ENCODE measurements around the gene PDE10A. TPM values are rescaled to one million over a fixed set of nuclear protein-coding genes. Genes with fewer than 3 reads are reported as not detected.

PDE10A gene
- total RNA-seq, 1 experiment from 2014 or later, result not detected

GRCh38 chr6:165580136-165580535 lies 82.9 kb downstream of the PDE10A start:
- Histone ChIP-seq H3K4me2 (ENCODE audit: low read depth, low read length, poor library complexity, severe bottlenecking) (no peak overlapping the region), H3K79me2 (ENCODE audit: low read length) (no peaks in the 10 kb centered on the region), H3K27me3 (ENCODE audit: low read length) (no peaks in the 10 kb centered on the region), H3K9ac (ENCODE audit: low read length) (no peak overlapping the region), H3K9me2 (replicated peaks; ENCODE audit: insufficient read depth, low read length) (no peaks in the 10 kb centered on the region), H3K9me3 (ENCODE audit: low read length) (no peaks in the 10 kb centered on the region), H3K36me3 (ENCODE audit: insufficient read depth, low read length) (no peaks in the 10 kb centered on the region), H2AFZ (ENCODE audit: low read length) (no peak overlapping the region), H3K27ac (ENCODE audit: low read length) (no peak overlapping the region), H3K4me1 (ENCODE audit: low read length) (no peaks in the 10 kb centered on the region), H4K20me1 (ENCODE audit: insufficient read depth, low read depth, low read length) (no peaks in the 10 kb centered on the region), H3K4me3 (ENCODE audit: low read length) (no peak overlapping the region)
- DNase-seq, result no peak

DNA sequence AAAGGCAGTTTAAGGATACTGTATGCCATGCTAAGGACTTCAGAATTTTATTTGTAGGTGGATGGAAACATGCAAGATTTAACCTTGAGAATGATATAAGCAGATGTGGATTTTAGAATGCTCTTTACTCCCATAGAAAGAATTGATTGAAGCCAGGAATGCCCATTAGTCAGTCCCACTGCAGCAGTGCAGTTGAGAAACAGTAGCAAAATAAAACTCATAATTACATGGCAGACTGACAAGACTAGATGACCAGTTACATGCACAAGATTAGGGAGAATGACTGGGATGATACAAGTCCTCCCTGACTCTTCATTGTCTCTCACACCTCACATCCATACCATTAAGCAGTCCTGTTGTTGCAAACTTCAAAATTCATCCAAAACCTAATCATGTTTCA lies 83.9 kb downstream of the PDE10A start:
- no peaks in the 10 kb centered on the region for H4K20me1 ChIP-seq (ENCODE audit: insufficient read depth, low read depth, low read length)
- no peak overlapping the region for H3K9ac ChIP-seq (ENCODE audit: low read length)
- no peak overlapping the region for H3K4me3 ChIP-seq (ENCODE audit: low read length)
- DNase-seq, result no peak
- H3K9me2 ChIP-seq (replicated peaks; ENCODE audit: insufficient read depth, low read length), result no peaks in the 10 kb centered on the region
- no peaks in the 10 kb centered on the region for H3K4me1 ChIP-seq (ENCODE audit: low read length)
- no peaks in the 10 kb centered on the region for H3K79me2 ChIP-seq (ENCODE audit: low read length)
- no peaks in the 10 kb centered on the region for H3K36me3 ChIP-seq (ENCODE audit: insufficient read depth, low read length)
- no peak overlapping the region for H2AFZ ChIP-seq (ENCODE audit: low read length)
- H3K27me3 ChIP-seq (ENCODE audit: low read length), result no peaks in the 10 kb centered on the region
- H3K9me3 ChIP-seq (ENCODE audit: low read length), result no peaks in the 10 kb centered on the region
- H3K27ac ChIP-seq (ENCODE audit: low read length), result no peak overlapping the region
- H3K4me2 ChIP-seq (ENCODE audit: low read depth, low read length, poor library complexity, severe bottlenecking), result no peak overlapping the region

DNA sequence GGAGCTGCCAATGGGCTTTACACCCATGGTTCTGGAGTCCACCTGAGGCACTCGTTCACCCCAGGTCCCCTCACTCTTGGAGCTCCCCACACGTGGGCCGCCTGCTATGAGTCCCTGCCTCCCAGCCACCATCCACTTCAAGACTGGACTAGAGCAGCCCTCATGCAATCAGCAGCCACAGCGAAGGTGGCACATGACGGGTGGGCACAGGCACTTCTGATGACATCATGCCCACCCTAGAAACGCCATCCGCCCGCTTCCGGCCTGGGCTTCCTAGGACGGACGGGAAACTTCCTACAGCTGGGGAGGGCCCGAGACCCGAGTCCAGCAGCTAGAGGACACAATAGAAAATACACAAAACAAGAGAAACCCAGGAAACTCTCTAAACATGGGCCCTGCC lies 85.5 kb downstream of the PDE10A start:
- Histone ChIP-seq H2AFZ (ENCODE audit: low read length) (no peak overlapping the region), H3K27me3 (ENCODE audit: low read length) (no peaks in the 10 kb centered on the region), H3K36me3 (ENCODE audit: insufficient read depth, low read length) (no peaks in the 10 kb centered on the region), H4K20me1 (ENCODE audit: insufficient read depth, low read depth, low read length) (no peaks in the 10 kb centered on the region), H3K9me3 (ENCODE audit: low read length) (no peaks in the 10 kb centered on the region), H3K4me2 (ENCODE audit: low read depth, low read length, poor library complexity, severe bottlenecking) (no peak overlapping the region), H3K4me3 (ENCODE audit: low read length) (no peak overlapping the region), H3K27ac (ENCODE audit: low read length) (no peak overlapping the region), H3K9ac (ENCODE audit: low read length) (no peak overlapping the region), H3K4me1 (ENCODE audit: low read length) (peaks cover 1% of the 10 kb centered on the region), H3K9me2 (replicated peaks; ENCODE audit: insufficient read depth, low read length) (no peaks in the 10 kb centered on the region), H3K79me2 (ENCODE audit: low read length) (no peaks in the 10 kb centered on the region)
- no peak for DNase-seq

GRCh38 chr6:165575158-165575549 lies 87.9 kb downstream of the PDE10A start:
- H3K4me2 ChIP-seq (ENCODE audit: low read depth, low read length, poor library complexity, severe bottlenecking), result no peak overlapping the region

DNA sequence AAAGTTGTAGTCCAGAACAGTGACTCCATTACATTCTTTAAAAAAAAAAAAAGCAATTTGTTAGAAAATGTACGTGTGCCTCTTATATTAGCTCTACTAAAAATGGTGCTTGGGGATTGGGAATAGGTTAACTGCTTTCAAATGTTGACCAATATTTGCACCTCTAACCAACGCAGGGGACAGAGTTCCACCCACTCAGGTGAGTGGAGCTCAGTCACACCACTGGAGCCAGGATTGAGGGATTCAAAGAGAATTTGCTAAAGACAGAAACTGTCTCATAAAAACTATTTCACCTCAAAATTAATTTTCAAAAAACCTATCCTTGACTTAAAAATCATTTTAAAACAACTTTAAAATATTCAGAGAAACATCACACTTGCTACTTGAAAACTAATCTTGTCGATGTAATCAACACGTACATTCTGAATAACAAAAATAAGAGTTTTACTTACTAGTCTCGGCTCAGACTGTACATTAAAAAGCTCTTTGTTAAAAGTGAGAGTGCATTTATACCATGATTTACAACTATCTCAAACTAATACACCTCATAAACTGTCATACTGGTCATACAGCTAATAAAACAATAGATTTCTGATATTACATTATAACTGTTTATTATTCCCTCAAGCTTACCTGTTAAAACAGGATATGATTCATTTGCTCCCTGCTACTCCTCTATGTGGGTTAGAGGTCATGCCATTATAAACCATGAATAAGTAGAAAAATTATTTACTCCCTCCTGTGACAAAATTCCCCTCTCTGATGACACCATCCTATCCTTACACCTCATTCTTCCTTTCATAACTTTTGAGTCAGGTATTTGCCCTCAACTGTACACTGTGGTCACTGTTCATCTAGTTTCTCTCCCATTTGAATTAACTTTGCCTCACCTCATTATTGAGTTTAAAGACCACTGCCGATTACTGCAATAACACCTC lies 88.6 kb downstream of the PDE10A start:
- no peaks in the 10 kb centered on the region for H3K9me3 ChIP-seq (ENCODE audit: low read length)
- H3K4me2 ChIP-seq (ENCODE audit: low read depth, low read length, poor library complexity, severe bottlenecking), result no peak overlapping the region

More at GRCh38 chr6:165575158-165575549, 87.9 kb downstream of the PDE10A start:
- no peak overlapping the region for H3K27ac ChIP-seq (ENCODE audit: low read length)
- no peaks in the 10 kb centered on the region for H3K9me2 ChIP-seq (replicated peaks; ENCODE audit: insufficient read depth, low read length)
- no peaks in the 10 kb centered on the region for H3K9me3 ChIP-seq (ENCODE audit: low read length)
- no peak overlapping the region for H3K9ac ChIP-seq (ENCODE audit: low read length)
- no peak overlapping the region for H2AFZ ChIP-seq (ENCODE audit: low read length)
- no peak for DNase-seq
- H3K4me1 ChIP-seq (ENCODE audit: low read length), result peaks cover 21% of the 10 kb centered on the region
- no peak overlapping the region for H3K4me3 ChIP-seq (ENCODE audit: low read length)
- H3K36me3 ChIP-seq (ENCODE audit: insufficient read depth, low read length), result no peaks in the 10 kb centered on the region
- H3K27me3 ChIP-seq (ENCODE audit: low read length), result no peaks in the 10 kb centered on the region
- no peaks in the 10 kb centered on the region for H4K20me1 ChIP-seq (ENCODE audit: insufficient read depth, low read depth, low read length)
- H3K79me2 ChIP-seq (ENCODE audit: low read length), result no peaks in the 10 kb centered on the region

GRCh38 chr6:165573671-165574070 lies 89.4 kb downstream of the PDE10A start:
- H3K27me3 ChIP-seq (ENCODE audit: low read length), result no peaks in the 10 kb centered on the region
- no peak overlapping the region for H3K4me2 ChIP-seq (ENCODE audit: low read depth, low read length, poor library complexity, severe bottlenecking)
- H3K9ac ChIP-seq (ENCODE audit: low read length), result no peak overlapping the region
- H3K4me1 ChIP-seq (ENCODE audit: low read length), result peaks cover 21% of the 10 kb centered on the region
- H4K20me1 ChIP-seq (ENCODE audit: insufficient read depth, low read depth, low read length), result no peaks in the 10 kb centered on the region
- no peak for DNase-seq
- H3K79me2 ChIP-seq (ENCODE audit: low read length), result no peaks in the 10 kb centered on the region
- no peak overlapping the region for H3K4me3 ChIP-seq (ENCODE audit: low read length)
- H2AFZ ChIP-seq (ENCODE audit: low read length), result no peak overlapping the region
- H3K27ac ChIP-seq (ENCODE audit: low read length), result no peak overlapping the region
- no peaks in the 10 kb centered on the region for H3K9me2 ChIP-seq (replicated peaks; ENCODE audit: insufficient read depth, low read length)
- no peaks in the 10 kb centered on the region for H3K36me3 ChIP-seq (ENCODE audit: insufficient read depth, low read length)
- H3K9me3 ChIP-seq (ENCODE audit: low read length), result no peaks in the 10 kb centered on the region

More for the DNA sequence above, 88.6 kb downstream of the PDE10A start:
- no peak for DNase-seq
- no peak overlapping the region for H3K27ac ChIP-seq (ENCODE audit: low read length)
- H4K20me1 ChIP-seq (ENCODE audit: insufficient read depth, low read depth, low read length), result no peaks in the 10 kb centered on the region
- no peak overlapping the region for H3K9ac ChIP-seq (ENCODE audit: low read length)
- peaks cover 21% of the 10 kb centered on the region for H3K4me1 ChIP-seq (ENCODE audit: low read length)
- no peak overlapping the region for H2AFZ ChIP-seq (ENCODE audit: low read length)
- H3K9me2 ChIP-seq (replicated peaks; ENCODE audit: insufficient read depth, low read length), result no peaks in the 10 kb centered on the region
- no peaks in the 10 kb centered on the region for H3K36me3 ChIP-seq (ENCODE audit: insufficient read depth, low read length)
- H3K4me3 ChIP-seq (ENCODE audit: low read length), result no peak overlapping the region
- no peaks in the 10 kb centered on the region for H3K27me3 ChIP-seq (ENCODE audit: low read length)
- H3K79me2 ChIP-seq (ENCODE audit: low read length), result no peaks in the 10 kb centered on the region

- Histone ChIP-seq H3K4me1 (ENCODE audit: low read length) (peaks cover 21% of the 10 kb centered on the region), H2AFZ (ENCODE audit: low read length) (no peak overlapping the region), H4K20me1 (ENCODE audit: insufficient read depth, low read depth, low read length) (no peaks in the 10 kb centered on the region), H3K27ac (ENCODE audit: low read length) (peak overlapping the region; percentile 6; the same call in 1 of the 2 replicates), H3K27me3 (ENCODE audit: low read length) (no peaks in the 10 kb centered on the region), H3K4me3 (ENCODE audit: low read length) (no peak overlapping the region), H3K4me2 (ENCODE audit: low read depth, low read length, poor library complexity, severe bottlenecking) (peak overlapping the region; percentile 7), H3K79me2 (ENCODE audit: low read length) (no peaks in the 10 kb centered on the region), H3K9me2 (replicated peaks; ENCODE audit: insufficient read depth, low read length) (no peaks in the 10 kb centered on the region), H3K9me3 (ENCODE audit: low read length) (no peaks in the 10 kb centered on the region), H3K36me3 (ENCODE audit: insufficient read depth, low read length) (no peaks in the 10 kb centered on the region), H3K9ac (ENCODE audit: low read length) (no peak overlapping the region)
- peak; percentile 81 for DNase-seq
These were observed 91.3 kb downstream of the PDE10A start for GRCh38 chr6:165571721-165572132.

DNA sequence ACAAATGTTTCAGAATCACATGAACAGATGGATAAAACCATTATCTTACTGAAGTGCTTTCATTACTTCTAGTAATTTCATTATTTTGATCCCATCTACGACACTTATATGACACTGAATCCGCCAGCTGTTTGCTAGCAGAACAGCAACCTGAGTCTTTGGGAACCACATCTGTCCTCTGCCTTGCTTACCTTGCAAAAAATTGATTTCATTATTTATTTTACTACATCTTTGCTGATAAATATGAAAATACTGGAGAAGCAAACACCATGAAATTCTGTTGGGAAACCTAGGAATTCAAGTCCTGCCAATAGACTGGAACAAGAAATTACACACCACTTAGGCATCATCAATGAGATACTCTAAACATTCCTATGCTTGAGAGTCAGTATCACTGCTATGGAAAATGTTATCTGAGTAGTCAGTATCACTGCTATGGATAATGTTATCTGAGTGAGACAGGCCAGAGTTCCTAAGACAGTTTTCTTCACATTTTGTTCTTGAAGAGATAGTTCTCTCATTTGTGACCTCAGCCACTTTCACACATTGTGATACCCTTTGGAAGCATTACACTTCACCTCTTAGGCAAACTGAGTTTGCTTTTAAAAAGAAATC lies 91.9 kb downstream of the PDE10A start:
- Histone ChIP-seq H3K27ac (ENCODE audit: low read length) (peak overlapping the region; percentile 6; the same call in 1 of the 2 replicates), H3K9me2 (replicated peaks; ENCODE audit: insufficient read depth, low read length) (no peaks in the 10 kb centered on the region), H3K9me3 (ENCODE audit: low read length) (no peaks in the 10 kb centered on the region), H3K4me3 (ENCODE audit: low read length) (no peak overlapping the region), H3K27me3 (ENCODE audit: low read length) (no peaks in the 10 kb centered on the region), H3K9ac (ENCODE audit: low read length) (no peak overlapping the region), H3K79me2 (ENCODE audit: low read length) (no peaks in the 10 kb centered on the region), H3K4me1 (ENCODE audit: low read length) (peaks cover 21% of the 10 kb centered on the region), H2AFZ (ENCODE audit: low read length) (no peak overlapping the region), H4K20me1 (ENCODE audit: insufficient read depth, low read depth, low read length) (no peaks in the 10 kb centered on the region), H3K36me3 (ENCODE audit: insufficient read depth, low read length) (no peaks in the 10 kb centered on the region), H3K4me2 (ENCODE audit: low read depth, low read length, poor library complexity, severe bottlenecking) (peak overlapping the region; percentile 7)
- DNase-seq, result no peak
